CD4-positive, alpha-beta T cell treated with Interleukin-15 for 1 hour (primary cell): ENCODE data around the gene AP2M1.
"Not testable (repeated sequence)": the region's sequence is repeated elsewhere in the genome, so short reads cannot be mapped to it uniquely, and the experiment has no call there.

ENCODE experiments used
- DNase-seq: peaks from one replicate; pipeline ENCODE4 v3.0.0-alpha.2; 2020

Gene AP2M1

GRCh38 chr3:184158404-184158803 lies 16.3 kb upstream of the AP2M1 start:
- DNase-seq: no peak

- DNase-seq: no peak
These were observed 14.2 kb upstream of the AP2M1 start for GRCh38 chr3:184160456-184160855.

- not testable (repeated sequence) for DNase-seq
These were observed 12.0 kb upstream of the AP2M1 start for GRCh38 chr3:184162571-184163070.

GRCh38 chr3:184164648-184165330 lies 9.9 kb upstream of the AP2M1 start:
- no peak for DNase-seq

- no peak for DNase-seq
These were observed 9.1 kb upstream of the AP2M1 start for GRCh38 chr3:184165543-184165942.

GRCh38 chr3:184166671-184167070 lies 8.0 kb upstream of the AP2M1 start:
- DNase-seq: no peak

GRCh38 chr3:184167786-184168185 lies 6.9 kb upstream of the AP2M1 start:
- DNase-seq: no peak

GRCh38 chr3:184168363-184169120 lies 6.1 kb upstream of the AP2M1 start:
- DNase-seq: no peak

GRCh38 chr3:184169896-184170875 lies 4.5 kb upstream of the AP2M1 start:
- no peak for DNase-seq

- DNase-seq: no peak
These were observed 3.1 kb upstream of the AP2M1 start for GRCh38 chr3:184171562-184171961.

GRCh38 chr3:184172681-184173373 lies 1.8 kb upstream of the AP2M1 start:
- no peak for DNase-seq

- no peak for DNase-seq
These were observed 1.3 kb upstream of the AP2M1 start for GRCh38 chr3:184173374-184173722.

GRCh38 chr3:184174284-184174645 lies 390 bp upstream of the AP2M1 start:
- no peak for DNase-seq

- DNase-seq: no peak
These were observed 851 bp downstream of the AP2M1 start for GRCh38 chr3:184175506-184175905.

GRCh38 chr3:184175981-184176376 lies 1.3 kb downstream of the AP2M1 start:
- DNase-seq: no peak

GRCh38 chr3:184176377-184177330 lies 2.0 kb downstream of the AP2M1 start:
- DNase-seq: no peak

- DNase-seq: no peak
These were observed 2.7 kb downstream of the AP2M1 start for GRCh38 chr3:184177331-184177731.

- DNase-seq: no peak
These were observed 3.2 kb downstream of the AP2M1 start for GRCh38 chr3:184177767-184178306.

- DNase-seq: no peak
These were observed 4.0 kb downstream of the AP2M1 start for GRCh38 chr3:184178521-184179138.

- DNase-seq: no peak
These were observed 5.5 kb downstream of the AP2M1 start for GRCh38 chr3:184180165-184180564.

- no peak for DNase-seq
These were observed 6.9 kb downstream of the AP2M1 start for GRCh38 chr3:184181596-184181995.
